H1 (cell line): Measurements from ENCODE around the gene VPS26B.

Experiments
- ATF2 ChIP-seq: IDR thresholded peaks from 2 replicates; pipeline ENCODE4 v1.6.1; 2012; ENCODE audit warnings: low read length, inconsistent platforms
- BACH1 ChIP-seq: IDR thresholded peaks from 2 replicates; pipeline ENCODE4 v1.6.1; 2012; ENCODE audit warnings: low read length, improper control_type of control experiment
- BRCA1 ChIP-seq: IDR thresholded peaks from 2 replicates; pipeline ENCODE4 v1.6.1; 2012; ENCODE audit warnings: low read depth, low read length, improper control_type of control experiment
- CTCF ChIP-seq, 3 experiments: IDR thresholded peaks; 1 replicate in 2 of 3; 2 replicates in 1 of 3; pipeline versions ENCODE4 v1.5.1 to v1.6.1; 2011; ENCODE audit warnings: low read length in 3 of 3, mild to moderate bottlenecking in 3 of 3, inconsistent platforms in 2 of 3, low read depth in 1 of 3, moderate library complexity in 1 of 3; ENCODE audit not compliant: insufficient read depth in 1 of 3; ENCODE audit errors: control extremely low read depth in 1 of 3
- EP300 ChIP-seq, 2 experiments: IDR thresholded peaks; 1 replicate in 1 of 2; 2 replicates in 1 of 2; pipeline ENCODE4 v1.6.1; 2011 to 2012; ENCODE audit warnings: low read depth in 2 of 2, low read length in 2 of 2, mild to moderate bottlenecking in 2 of 2, borderline replicate concordance in 1 of 2, inconsistent platforms in 1 of 2, moderate library complexity in 1 of 2
- JUND ChIP-seq: IDR thresholded peaks from 2 replicates; pipeline ENCODE4 v1.6.1; 2011; ENCODE audit warnings: mild to moderate bottlenecking, improper control_type of control experiment, low read length
- POLR2A ChIP-seq, 2 experiments: IDR thresholded peaks; 1 replicate in 1 of 2; 2 replicates in 1 of 2; pipeline ENCODE4 v1.6.1; 2011; ENCODE audit warnings: low read depth in 2 of 2, low read length in 2 of 2, mild to moderate bottlenecking in 2 of 2; ENCODE audit errors: control extremely low read depth in 1 of 2
- POLR2AphosphoS5 ChIP-seq: IDR thresholded peaks from 2 replicates; pipeline ENCODE4 v1.6.1; 2011; ENCODE audit warnings: low read depth, low read length
- SP1 ChIP-seq: IDR thresholded peaks from 2 replicates; pipeline ENCODE4 v1.6.1; 2011; ENCODE audit warnings: low read depth, low read length
- SRF ChIP-seq: IDR thresholded peaks from 2 replicates; pipeline ENCODE4 v1.6.1; 2011; ENCODE audit warnings: mild to moderate bottlenecking, low read depth, low read length, moderate library complexity
- YY1 ChIP-seq: IDR thresholded peaks from 2 replicates; pipeline ENCODE4 v1.6.1; 2011; ENCODE audit warnings: low read depth, mild to moderate bottlenecking, low read length

- TF ChIP-seq YY1 (no peak), SRF (no peak), CTCF (IDR thresholded peaks at IDR 0.05; ENCODE audit: control extremely low read depth in 1 of 3, insufficient read depth in 1 of 3, low read depth in 1 of 3, low read length in 3 of 3) (no peak), JUND (no peak), POLR2A (IDR thresholded peaks at IDR 0.05; ENCODE audit: control extremely low read depth in 1 of 2, low read depth in 2 of 2, low read length in 2 of 2) (no peak), SP1 (no peak), BACH1 (no peak), POLR2AphosphoS5 (no peak), ATF2 (no peak), EP300 (IDR thresholded peaks at IDR 0.05; ENCODE audit: borderline replicate concordance in 1 of 2, low read depth in 2 of 2, low read length in 2 of 2) (no peak), BRCA1 (no peak)
Observed at GRCh38 chr11:134235399-134235798, 10.9 kb downstream of the VPS26B start.
